ACHN (cell line): Measurements from ENCODE around the gene TMTC2.

Experiments used
- DNase-seq: peaks from one replicate; pipeline ENCODE4 v3.0.0-alpha.2; 2015
- in situ Hi-C: cut with HindIII; loops from 2 replicates; pipeline ENCODE4 v1.10.0; 2017; ENCODE audit warnings: low sequenced_read_pairs, low pct_ligation_motif_present, low pct_unique_long_range_greater_than_20kb

Gene TMTC2

GRCh38 chr12:82955043-82955442 lies 268.3 kb downstream of the TMTC2 start:
- in situ Hi-C loops, result no loop called here
- no peak for DNase-seq

GRCh38 chr12:82958966-82959365 lies 272.3 kb downstream of the TMTC2 start:
- in situ Hi-C loops, result no loop called here
- DNase-seq, result no peak

- in situ Hi-C loops, result no loop called here
- DNase-seq, result no peak
Measured at GRCh38 chr12:82959821-82960220, 273.1 kb downstream of the TMTC2 start.

GRCh38 chr12:82961835-82962234 lies 275.1 kb downstream of the TMTC2 start:
- in situ Hi-C loops, result no loop called here
- no peak for DNase-seq

- DNase-seq, result no peak
- in situ Hi-C loops, result no loop called here
Measured at GRCh38 chr12:82963956-82964355, 277.2 kb downstream of the TMTC2 start.

- no peak for DNase-seq
- in situ Hi-C loops, result no loop called here
Measured at GRCh38 chr12:82964446-82964845, 277.7 kb downstream of the TMTC2 start.

GRCh38 chr12:82966001-82966559 lies 279.4 kb downstream of the TMTC2 start:
- in situ Hi-C loops, result no loop called here
- no peak for DNase-seq

- in situ Hi-C loops, result no loop called here
- no peak for DNase-seq
Measured at GRCh38 chr12:82968631-82969367, 282.1 kb downstream of the TMTC2 start.

GRCh38 chr12:82970614-82971013 lies 283.9 kb downstream of the TMTC2 start:
- in situ Hi-C loops, result no loop called here
- no peak for DNase-seq

- in situ Hi-C loops, result no loop called here
- DNase-seq, result no peak
Measured at GRCh38 chr12:82971584-82971983, 284.9 kb downstream of the TMTC2 start.

- no peak for DNase-seq
- in situ Hi-C loops, result no loop called here
Measured at GRCh38 chr12:82972624-82973023, 285.9 kb downstream of the TMTC2 start.

- in situ Hi-C loops, result no loop called here
- no peak for DNase-seq
Measured at GRCh38 chr12:82973592-82973991, 286.9 kb downstream of the TMTC2 start.

- no peak for DNase-seq
- in situ Hi-C loops, result no loop called here
Measured at GRCh38 chr12:82981150-82981549, 294.4 kb downstream of the TMTC2 start.

- in situ Hi-C loops, result no loop called here
Measured at GRCh38 chr12:82994117-82994516, 307.4 kb downstream of the TMTC2 start.

GRCh38 chr12:82996168-82996812 lies 309.6 kb downstream of the TMTC2 start:
- in situ Hi-C loops, result no loop called here
- no peak for DNase-seq

More at GRCh38 chr12:82994117-82994516, 307.4 kb downstream of the TMTC2 start:
- DNase-seq, result no peak

GRCh38 chr12:82998509-82998908 lies 311.8 kb downstream of the TMTC2 start:
- DNase-seq, result no peak
- in situ Hi-C loops, result no loop called here

GRCh38 chr12:83003026-83003425 lies 316.3 kb downstream of the TMTC2 start:
- DNase-seq, result no peak
- in situ Hi-C loops, result no loop called here

- DNase-seq, result no peak
- in situ Hi-C loops, result no loop called here
Measured at GRCh38 chr12:83005534-83006197, 319.0 kb downstream of the TMTC2 start.

- in situ Hi-C loops, result no loop called here
- no peak for DNase-seq
Measured at GRCh38 chr12:83008703-83009102, 322.0 kb downstream of the TMTC2 start.
